G401.6 (cell line): ENCODE data around the gene AP5Z1.
"Not testable (repeated sequence)": the region's sequence is repeated elsewhere in the genome, so short reads cannot be mapped to it uniquely, and the experiment has no call there.

Source experiments
- FAIRE-seq: peaks from 2 replicates; lab custom pipeline; 2012; peaks lifted over from hg19 to GRCh38; lab: Jason Lieb, UNC

The AP5Z1 gene

GRCh38 chr7:4788627-4789189 is 13.3 kb downstream of the AP5Z1 start:
- no peak for FAIRE-seq

GRCh38 chr7:4789194-4790077 is 14.0 kb downstream of the AP5Z1 start:
- FAIRE-seq = no peak

- FAIRE-seq = no peak
These were observed 14.6 kb downstream of the AP5Z1 start for GRCh38 chr7:4790078-4790465.

- no peak for FAIRE-seq
These were observed 15.1 kb downstream of the AP5Z1 start for GRCh38 chr7:4790516-4790991.

DNA sequence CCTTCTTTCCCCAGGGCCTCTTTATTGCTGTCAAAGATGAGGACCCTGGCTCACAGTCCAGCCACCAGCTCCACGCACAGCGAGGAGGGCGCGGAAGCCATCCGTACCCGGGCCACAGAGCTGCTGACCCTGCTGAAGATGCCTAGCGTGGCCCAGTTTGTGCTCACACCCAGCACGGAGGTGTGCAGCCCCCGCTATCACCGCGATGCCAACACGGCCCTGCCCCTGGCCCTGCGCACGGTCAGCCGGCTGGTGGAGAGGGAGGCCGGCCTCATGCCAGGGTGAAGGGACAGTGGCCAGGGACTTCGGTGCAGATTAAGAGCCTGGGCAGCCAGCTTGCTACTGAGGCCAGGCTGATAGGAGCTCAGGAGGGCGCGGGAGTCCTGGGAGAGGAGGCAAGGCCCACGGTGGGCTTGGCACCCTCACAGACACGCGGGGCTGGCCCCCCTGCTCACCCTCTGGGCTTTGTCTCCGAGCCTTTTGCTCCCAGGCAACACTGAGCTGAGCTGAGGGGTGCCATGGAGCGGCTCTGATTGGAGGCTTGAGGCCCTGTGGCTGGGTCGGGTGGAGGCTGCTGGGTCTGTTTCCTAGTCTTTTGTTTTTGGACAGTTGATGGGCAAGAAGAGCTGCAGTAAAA is 15.8 kb downstream of the AP5Z1 start:
- no peak for FAIRE-seq

DNA sequence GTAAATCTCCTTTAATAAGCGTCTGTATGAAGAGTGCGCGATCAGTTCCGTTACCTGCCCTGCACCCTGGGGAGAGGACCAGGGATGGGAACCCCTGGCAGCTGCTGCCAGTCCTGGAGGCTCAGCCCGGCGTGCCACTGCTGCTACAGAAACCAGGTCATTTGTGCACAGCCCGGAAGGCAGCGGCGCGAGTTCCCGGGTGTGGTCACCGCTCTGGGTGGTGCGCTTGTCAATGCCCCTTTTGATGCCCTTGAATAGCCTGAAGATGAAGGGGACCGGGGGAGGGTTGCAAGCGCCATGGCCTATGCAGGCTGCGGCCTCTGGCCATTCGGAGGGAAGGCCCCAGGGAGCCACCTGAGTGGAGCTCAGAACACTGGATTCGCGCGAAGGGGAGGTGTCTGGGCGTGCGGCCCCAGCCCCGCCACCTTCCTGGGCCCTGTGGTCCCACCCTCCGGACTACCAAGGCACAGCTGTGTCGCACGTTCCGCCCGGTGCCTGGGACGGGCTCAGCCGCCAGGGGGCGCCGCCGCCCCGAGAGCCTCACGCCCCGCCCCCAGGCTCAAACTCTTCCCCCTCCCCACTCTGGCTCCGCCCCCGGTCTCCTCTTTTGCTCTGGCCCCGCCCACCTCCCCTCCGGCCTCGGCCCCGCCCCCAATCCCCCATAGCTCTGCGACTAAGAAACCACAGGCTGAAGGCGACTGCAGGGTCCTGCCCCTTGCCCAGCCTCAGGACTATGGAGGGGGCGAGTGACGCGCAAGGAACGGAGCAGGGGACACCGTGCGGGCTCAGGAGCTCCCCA is 16.5 kb downstream of the AP5Z1 start:
- no peak for FAIRE-seq

DNA sequence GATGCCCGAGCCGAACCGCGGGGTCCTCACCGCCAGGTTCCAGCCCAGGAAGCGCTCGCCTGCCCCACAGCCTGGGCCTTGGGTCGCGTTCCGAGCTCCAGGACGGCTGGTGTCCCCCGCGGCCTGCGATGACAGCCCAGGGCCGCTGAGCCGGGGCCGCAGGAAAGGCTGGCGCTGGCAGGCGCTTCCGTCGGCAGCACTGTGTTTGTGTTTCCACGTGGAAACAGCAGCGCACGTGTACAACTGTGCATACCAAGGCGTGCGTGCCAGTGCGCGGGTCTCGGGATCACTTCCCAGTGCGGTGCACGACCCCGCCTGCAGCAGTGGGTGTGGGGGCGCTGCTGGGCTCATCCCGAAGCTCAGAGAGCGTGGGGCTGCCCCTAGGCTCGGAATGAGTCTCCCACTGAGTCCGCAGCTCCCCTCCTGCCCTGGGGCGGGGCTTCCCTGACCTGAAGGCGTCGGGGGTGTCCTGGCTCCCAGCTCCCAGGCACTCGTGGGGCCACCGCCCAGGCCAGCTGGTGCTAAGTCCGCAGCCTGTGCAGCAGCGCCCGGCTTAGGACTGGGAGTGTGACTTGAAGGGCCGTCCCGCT is 17.2 kb downstream of the AP5Z1 start:
- FAIRE-seq = no peak

GRCh38 chr7:4793385-4793993 is 18.1 kb downstream of the AP5Z1 start:
- FAIRE-seq = not testable (repeated sequence)

DNA sequence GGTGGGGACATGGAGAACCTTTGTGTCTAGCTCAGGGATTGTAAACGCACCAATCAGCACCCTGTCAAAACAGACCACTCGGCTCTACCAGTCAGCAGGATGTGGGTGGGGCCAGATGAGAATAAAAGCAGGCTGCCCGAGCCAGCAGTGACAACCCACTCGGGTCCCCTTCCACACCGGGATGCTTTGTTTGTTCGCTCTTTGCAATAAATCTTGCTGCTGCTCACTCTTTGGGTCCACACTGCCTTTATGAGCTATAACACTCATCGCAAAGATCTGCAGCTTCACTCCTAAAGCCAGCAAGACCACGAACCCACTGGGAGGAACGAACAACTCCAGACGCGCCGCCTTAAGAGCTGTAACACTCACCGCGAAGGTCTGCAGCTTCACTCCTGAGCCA is 18.7 kb downstream of the AP5Z1 start:
- FAIRE-seq = not testable (repeated sequence)

DNA sequence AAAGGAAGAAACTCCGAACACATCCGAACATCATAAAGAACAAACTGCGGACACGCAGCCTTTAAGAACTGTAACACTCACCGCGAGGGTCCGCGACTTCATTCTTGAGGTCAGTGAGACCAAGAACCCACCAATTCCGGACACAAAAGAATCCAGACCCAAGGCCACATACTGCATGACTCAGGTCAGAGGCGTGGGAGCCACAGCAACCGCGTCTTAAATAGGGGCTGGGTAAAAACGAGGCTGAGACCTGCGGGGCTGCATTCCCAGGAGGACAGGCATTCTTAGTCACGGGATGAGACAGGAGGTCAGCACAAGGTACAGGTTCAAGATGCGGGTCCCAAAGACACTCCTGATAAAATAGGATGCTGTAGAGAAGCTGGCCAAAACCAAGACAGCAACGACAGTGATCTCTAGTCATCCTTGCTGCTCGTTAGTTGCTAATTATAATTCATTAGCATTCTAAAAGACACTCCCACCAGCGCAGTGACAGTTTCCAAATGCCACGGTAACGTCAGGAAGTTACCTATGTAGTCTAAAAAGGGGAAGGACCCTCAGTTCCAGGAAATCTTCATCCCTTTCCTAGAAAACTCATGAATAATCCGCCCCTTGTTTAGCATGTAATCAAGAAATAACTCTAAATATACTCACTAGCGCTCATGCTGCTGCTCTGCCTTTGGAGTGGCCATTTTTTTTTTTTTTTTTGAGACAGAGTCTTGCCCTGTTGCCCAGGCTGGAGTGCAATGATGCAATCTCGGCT is 19.3 kb downstream of the AP5Z1 start:
- FAIRE-seq = no peak

DNA sequence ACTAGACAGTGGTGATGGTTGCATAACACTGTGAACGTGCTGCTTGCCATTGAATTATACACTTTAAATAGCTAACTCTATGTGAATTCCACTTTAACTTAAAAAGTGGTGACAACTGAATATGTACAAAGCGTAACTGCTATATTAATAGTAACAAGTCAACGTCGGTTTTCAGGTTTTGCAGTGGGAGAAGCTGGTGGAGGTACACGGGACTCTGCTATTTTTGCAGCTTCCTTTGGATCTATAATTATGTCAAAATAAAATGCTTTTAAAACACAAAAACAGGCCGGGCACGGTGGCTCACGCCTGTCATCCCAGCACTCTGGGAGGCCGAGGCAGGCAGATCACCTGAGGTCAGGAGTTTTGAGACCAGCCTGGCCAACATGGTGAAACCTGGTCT is 21.0 kb downstream of the AP5Z1 start:
- no peak for FAIRE-seq

- peak; percentile 92 for FAIRE-seq
These were observed 22.7 kb downstream of the AP5Z1 start for GRCh38 chr7:4797858-4798705.

DNA sequence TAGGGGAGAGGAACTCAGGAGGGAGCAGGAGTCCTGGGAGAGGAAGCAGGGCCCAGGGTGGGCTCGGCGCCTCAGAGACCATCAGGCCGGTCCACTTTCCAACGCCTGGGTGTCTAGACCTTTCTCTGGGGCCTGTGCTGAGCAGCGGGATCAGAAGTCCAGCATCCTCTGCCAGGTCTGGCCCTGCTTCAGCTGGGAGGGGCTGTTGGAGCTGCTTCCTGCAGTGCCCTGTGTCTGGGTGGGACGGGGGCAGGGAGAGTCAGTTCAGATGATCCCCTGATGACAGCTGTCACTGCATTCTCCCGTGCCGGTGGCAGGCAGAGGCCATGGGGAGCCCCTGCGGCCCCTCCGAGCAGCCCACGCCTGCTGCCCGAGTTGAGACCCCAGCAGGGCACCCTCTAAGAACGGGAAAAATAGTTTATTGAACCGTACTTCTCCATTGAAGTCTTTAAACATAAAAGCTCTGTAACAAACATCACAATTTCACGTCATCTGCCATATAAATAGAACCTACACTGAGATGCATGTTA is 23.3 kb downstream of the AP5Z1 start:
- FAIRE-seq = no peak

DNA sequence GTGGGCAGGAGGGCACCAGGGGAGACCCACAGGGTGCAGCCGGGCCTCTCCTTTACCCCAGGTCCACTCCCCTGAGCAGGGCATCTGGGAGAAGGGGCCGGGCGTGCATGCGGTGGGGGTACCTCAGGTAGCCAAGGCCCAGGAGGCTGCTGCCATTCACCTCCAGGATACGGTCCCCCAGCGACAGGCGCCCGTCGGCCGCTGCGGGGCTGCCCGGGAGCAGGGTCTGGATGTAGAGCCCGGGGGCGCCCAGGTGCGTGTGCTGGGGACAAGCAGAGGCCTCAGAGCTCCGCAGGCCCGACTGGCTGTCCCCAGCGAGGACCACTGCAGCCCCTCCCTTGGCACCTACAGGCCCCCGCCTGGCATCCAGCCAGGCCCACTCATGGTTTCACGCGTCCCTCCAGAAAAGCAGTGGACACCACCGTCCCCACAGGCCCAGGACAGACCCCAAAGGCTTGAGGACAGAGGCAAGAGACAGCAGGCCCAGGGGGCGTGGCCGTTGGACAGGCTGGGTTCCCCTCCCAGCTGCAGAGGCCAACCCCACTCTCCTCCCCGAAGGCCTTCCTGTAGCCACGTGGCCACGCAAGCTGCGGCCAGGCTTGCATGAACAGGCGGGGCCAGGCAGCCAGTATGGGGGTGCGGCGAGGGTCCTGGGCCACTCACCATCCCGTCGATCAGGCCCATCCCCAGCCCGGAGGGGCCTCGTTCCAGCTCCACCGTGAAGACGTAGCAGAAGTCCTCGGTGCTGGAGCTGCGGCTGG is 24.3 kb downstream of the AP5Z1 start:
- no peak for FAIRE-seq

- no peak for FAIRE-seq
These were observed 25.1 kb downstream of the AP5Z1 start for GRCh38 chr7:4800487-4800886.

DNA sequence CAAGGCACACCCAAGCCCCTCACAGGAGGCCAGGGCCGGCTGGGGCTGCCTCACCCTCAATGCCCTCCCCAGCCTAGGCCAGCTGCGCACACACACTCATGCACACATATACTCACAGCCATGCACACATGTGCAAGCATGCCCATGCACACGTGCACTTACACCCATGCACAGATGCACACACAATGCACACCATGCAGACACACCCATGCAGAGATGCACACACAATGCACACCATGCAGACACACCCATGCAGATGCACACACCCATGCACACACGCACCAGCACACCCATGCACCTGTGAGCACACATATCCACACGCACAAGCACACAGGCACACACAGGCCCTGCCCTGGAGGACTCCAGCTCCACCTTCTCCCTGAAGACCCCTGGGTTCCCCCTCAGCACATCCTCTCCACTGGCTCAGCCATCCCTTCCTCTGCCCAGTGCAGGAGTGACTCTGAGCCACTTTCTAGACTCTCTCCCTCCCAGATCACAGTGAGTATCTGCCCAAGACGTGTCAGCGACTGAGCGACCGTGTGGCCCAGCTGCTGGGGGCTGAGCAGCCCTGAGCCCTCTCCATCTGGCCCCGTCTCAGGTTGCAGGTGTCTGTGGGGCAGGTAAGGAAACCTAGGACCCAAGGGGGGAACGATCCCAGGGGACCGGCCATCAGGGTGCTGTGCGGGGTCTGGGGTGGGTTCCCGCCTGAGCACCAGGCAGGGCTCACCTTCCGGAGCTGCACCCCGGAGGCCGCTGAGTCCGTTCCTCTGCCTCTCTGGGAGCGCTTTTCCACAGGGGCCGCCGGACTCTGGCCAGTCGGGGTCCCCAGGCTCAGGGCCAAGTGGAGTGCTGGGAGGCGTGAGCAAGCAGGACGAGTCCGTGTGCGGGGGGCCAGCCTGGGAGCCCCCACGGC is 25.8 kb downstream of the AP5Z1 start:
- FAIRE-seq = no peak

GRCh38 chr7:4801839-4802231 is 26.4 kb downstream of the AP5Z1 start:
- FAIRE-seq = no peak

DNA sequence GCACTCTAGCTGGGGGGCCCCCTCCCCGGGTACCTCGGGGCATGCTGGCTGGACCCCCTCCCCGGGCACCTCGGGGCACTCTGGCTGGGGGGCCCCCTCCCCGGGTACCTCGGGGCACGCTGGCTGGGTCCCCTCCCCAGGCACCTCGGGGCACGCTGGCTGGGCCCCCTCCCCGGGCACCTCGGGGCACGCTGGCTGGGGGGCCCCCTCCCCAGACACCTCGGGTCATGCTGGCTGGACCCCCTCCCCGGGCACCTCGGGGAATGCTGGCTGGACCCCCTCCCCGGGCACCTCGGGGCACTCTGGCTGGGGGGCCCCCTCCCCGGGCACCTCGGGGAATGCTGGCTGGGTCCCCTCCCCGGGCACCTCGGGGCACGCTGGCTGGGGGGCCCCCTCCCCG is 27.2 kb downstream of the AP5Z1 start:
- FAIRE-seq = not testable (repeated sequence)
